Measurements from ENCODE around the gene GLRA3.
"Not testable (repeated sequence)": the region's sequence is repeated elsewhere in the genome, so short reads cannot be mapped to it uniquely, and the experiment has no call there.

GLRA3 gene

GRCh38 chr4:174714393-174715211, 114.4 kb downstream of the GLRA3 start:
- peak; percentile 24 for DNase-seq (ENCODE audit: low spot score)

GRCh38 chr4:174713821-174714220, 115.2 kb downstream of the GLRA3 start:
- no peak for DNase-seq (ENCODE audit: low spot score)

GRCh38 chr4:174713181-174713580, 115.9 kb downstream of the GLRA3 start:
- no peak for DNase-seq (ENCODE audit: low spot score)

DNA sequence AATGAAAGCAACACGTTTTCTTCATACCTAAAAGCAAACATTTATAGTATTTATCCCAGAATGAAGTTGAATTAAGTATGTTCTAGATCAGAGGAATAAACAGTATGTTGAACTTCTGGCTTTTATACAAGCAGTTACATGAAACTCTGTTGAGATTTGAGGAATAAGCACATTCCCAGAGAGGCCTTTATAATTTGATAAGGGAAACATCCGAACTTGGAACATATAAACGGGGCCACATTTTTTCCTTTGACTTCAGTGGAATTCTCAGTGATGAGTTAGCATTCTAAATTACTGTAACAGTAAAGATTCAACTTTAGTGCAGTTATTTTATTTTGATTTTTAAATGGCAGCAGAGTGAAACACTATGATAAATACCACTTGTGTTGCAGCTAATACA, 119.5 kb downstream of the GLRA3 start:
- DNase-seq (ENCODE audit: low spot score), result no peak

GRCh38 chr4:174708381-174708780, 120.7 kb downstream of the GLRA3 start:
- no peak for DNase-seq (ENCODE audit: low spot score)

DNA sequence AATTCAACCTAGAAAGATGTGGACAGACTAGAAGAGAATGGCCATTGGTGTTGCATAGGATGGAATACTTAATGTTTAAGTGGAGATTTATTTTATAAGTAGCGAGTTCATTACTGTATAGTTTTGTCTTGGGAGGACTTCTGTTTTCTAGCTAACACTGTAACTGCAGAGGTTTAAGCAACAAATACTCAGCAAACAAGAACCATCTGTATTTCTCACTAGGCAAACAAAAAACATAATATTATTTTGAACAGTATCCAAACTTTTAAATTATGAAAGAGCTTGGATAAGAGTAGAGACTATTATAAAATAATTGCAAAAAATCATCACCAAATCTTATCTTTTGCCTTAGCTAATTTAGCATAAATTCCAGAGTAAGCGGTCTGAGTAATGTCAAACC, 121.1 kb downstream of the GLRA3 start:
- DNase-seq (ENCODE audit: low spot score), result no peak

DNA sequence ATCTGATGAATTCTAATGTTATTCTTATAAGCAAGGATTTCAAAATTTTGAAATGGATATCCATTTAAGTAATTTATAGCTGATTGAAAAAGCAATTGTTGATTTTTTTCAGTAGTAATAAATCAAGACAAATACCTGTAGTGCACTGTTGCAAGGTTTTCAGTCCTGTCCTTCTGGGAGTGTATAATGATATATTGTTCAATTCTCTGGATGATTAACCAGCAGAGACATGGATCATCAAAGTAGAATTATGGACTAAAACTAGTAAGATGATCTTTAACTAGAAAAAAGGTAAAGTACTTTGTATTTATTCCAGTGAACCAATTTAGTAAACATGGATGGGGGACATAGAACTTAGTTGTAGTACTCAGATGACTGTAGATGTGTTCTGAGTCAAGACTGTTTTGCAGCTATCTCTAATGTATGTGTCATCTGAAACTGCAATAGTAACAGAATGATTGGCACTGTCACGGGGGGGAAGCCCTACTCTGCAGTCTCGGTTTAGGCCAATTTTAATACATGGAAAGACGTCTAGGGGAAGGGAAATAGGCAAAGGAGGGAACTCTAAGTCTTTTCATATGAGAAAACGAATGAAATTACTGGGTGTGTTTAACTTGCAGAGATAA, 121.9 kb downstream of the GLRA3 start:
- DNase-seq (ENCODE audit: low spot score), result no peak

DNA sequence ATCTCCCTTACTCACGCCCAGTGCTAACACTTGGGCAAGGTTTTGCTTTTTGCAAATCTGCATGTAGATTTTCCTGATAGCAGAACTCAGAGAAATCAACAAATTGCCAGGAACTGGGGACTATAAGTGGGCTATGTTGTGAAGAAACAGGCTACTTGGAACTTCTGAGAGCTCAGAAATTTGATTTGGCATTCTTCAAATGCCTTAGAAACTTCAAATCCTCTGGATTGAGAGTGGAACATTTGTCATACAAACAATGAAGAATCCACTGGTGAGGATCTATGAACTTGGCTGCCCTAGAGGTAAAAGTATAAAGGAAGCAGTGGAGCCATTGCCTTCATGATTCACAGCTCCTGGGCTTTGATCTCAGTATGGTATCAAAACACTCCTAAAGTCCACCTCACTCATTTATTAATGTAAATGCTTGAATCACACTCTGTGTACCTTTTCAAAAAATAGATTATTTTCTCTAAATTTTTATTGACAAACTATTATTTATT, 126.0 kb downstream of the GLRA3 start:
- no peak for DNase-seq (ENCODE audit: low spot score)

GRCh38 chr4:174699654-174700053, 129.4 kb downstream of the GLRA3 start:
- no peak for DNase-seq (ENCODE audit: low spot score)

DNA sequence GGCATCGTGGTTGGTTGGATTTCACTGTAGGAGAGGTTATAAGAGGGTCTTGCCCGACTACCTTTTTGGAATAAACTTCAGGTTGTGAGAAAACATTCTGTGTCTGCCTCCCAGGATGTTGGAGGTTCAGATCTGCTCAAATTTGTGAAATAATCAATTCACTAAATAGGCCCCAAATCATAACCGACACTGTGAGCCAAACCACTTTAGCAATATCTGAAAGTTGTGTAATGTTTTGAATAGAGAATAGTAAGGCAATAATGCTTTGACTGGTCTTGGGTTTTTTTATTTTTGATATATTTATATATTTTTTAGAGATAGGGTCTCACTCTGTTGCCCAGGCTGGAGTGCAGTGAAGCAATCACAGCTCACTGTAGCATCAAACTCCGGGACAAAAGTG, 131.2 kb downstream of the GLRA3 start:
- no peak for DNase-seq (ENCODE audit: low spot score)

- no peak for DNase-seq (ENCODE audit: low spot score)
Observed at GRCh38 chr4:174697202-174697601, 131.8 kb downstream of the GLRA3 start.

GRCh38 chr4:174696657-174697056, 132.4 kb downstream of the GLRA3 start:
- DNase-seq (ENCODE audit: low spot score), result no peak

- DNase-seq (ENCODE audit: low spot score), result not testable (repeated sequence)
Observed at GRCh38 chr4:174691876-174692275, 137.2 kb downstream of the GLRA3 start.

- no peak for DNase-seq (ENCODE audit: low spot score)
Observed at GRCh38 chr4:174690665-174691064, 138.4 kb downstream of the GLRA3 start.

DNA sequence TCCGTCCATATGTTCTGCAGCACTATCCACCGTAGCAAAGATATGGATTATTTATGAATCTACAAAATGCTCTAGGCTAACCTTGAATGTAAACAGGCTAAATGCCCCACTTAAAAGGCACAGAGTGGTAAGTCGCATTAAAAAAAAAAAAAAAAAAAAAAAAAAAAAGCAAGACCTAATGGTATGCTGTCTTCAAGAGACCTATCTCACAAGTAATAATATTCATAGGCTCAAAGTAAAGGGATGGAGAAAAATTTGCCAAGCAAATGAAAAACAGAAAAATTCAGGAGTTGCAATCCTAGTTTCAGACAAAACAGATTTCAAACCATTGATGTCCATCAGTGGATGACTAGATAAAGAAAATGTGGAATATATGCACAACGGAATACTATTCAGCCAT, 139.4 kb downstream of the GLRA3 start:
- no peak for DNase-seq (ENCODE audit: low spot score)

- no peak for DNase-seq (ENCODE audit: low spot score)
Observed at GRCh38 chr4:174686826-174687225, 142.2 kb downstream of the GLRA3 start.

DNA sequence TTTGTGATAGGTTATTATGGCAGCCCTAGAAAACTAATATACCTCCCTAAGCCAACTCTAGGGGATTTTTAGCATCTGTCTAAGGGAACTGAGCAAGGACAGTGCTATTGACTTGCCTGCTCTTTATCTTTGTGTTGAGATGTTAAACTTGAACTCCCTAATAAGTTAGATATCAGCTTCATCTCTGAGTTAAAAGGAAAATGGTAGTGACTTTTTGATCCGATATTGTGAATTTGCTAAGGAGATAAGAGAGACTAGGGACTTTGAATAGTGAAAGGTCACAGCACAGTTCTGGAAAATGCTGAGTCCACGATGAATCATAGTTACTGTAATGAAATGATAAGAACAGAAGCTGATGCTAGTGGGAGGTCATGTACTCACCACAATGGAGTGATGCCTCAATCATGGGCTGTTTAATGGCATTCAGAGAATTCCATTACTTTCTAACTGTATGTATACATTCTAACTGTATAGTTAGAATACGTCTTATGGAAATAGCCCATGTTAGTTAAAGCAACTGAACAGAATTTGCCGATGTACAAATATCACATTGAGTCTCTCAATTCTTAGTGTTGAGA, 147.2 kb downstream of the GLRA3 start:
- DNase-seq (ENCODE audit: low spot score), result no peak

DNA sequence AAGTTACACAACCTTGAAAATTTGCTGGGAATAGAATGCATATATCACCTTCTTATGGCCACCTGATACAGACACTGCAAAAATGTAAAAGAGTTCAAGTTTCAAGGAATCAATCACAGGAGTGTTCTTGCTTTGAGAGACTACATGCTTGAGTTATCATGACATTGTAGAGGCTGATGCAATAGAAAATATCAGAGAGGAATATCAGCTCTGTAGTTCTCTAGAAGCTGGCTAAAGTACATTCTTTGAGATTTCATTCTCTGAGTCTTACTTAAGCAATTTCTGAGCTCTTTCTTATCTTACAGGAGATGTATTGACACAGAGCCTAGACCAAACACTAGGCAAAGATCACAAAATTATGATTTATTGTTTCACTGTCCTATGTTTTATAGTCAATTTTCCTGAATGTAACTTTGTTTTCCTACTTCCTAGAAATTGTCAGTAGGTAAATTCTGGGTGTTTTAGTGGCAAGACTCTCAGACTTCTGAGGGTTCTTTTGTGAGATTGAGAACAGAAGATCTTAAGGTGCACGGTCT, 154.7 kb downstream of the GLRA3 start:
- no peak for DNase-seq (ENCODE audit: low spot score)

GRCh38 chr4:174673865-174674264, 155.2 kb downstream of the GLRA3 start:
- no peak for DNase-seq (ENCODE audit: low spot score)

GRCh38 chr4:174672276-174672675, 156.8 kb downstream of the GLRA3 start:
- no peak for DNase-seq (ENCODE audit: low spot score)

DNA sequence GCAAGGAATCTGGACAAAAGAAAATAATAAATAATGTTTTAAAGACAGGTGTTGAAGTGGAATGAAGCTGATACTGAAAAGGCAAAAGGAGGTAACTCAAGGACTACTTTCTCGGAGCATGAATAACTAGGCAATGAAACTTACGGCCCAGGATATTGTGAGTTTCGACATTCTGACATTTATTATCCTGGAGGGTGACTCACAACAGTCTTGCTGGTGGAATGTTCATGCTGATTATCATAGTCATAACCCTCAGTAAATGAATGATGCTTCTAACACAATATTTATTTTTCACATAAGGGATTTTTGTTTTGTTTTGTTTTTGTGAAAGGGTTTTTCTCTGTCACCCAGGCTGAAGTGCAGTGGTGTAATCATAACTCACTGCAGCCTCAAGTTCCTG, 159.8 kb downstream of the GLRA3 start:
- no peak for DNase-seq (ENCODE audit: low spot score)

GRCh38 chr4:174665799-174666198, 163.2 kb downstream of the GLRA3 start:
- DNase-seq (ENCODE audit: low spot score), result no peak

DNA sequence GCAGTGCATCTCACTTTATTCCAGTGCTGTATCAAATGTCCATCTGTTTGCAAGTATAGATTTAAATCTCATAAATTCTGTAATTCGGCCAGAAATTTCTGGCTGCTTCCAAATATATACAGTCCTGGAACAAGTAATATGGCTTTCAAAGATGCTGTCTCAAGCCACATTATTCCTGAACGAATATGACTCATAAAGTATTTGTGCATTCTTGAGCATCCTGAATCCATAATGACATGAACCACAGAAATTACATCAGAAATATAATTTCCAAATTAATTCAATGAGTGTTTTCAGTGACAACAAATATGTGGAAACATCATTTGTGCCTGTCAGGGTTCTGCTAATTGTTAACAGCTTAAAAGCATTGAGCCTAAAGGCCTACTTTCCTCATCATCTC, 165.8 kb downstream of the GLRA3 start:
- no peak for DNase-seq (ENCODE audit: low spot score)

Data from germinal center (tissue), 1 donor.